HG02798 (cell line): ENCODE data around the gene LOXL1.
"Not testable (repeated sequence)": the region's sequence is repeated elsewhere in the genome, so short reads cannot be mapped to it uniquely, and the experiment has no call there.

ENCODE experiments used
- ATAC-seq: cut with Tn5 transposase; IDR thresholded peaks from one replicate; pipeline ENCODE4 v1.9.1; 2021; ENCODE audit warnings: mild to moderate bottlenecking; ENCODE audit not compliant: unreplicated experiment, poor library complexity

Gene LOXL1

DNA sequence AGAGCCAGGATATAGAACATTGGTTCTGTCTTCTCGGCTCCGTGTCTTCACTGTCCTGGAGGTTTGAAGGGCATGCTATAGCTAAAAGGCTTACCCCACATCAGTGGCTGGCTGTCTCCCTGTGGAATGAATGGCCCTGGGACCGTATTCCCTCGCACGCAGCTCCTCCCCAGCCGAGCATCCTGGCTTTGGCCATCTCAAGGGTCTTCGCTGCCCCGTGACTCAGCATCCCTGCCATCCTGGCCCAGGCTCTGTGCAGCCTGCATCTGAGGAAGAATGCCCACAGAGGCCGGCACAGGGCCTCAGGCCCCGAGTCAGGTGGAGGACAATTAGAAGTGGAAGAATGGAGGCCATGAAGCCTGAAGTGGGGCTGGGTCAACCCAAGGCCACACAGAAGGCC is 11.0 kb downstream of the LOXL1 start:
- no peak for ATAC-seq

- no peak for ATAC-seq
Measured at GRCh38 chr15:73937726-73938125, 11.5 kb downstream of the LOXL1 start.

- not testable (repeated sequence) for ATAC-seq
Measured at GRCh38 chr15:73938516-73938915, 12.3 kb downstream of the LOXL1 start.

- ATAC-seq = no peak
Measured at GRCh38 chr15:73939138-73939537, 12.9 kb downstream of the LOXL1 start.

DNA sequence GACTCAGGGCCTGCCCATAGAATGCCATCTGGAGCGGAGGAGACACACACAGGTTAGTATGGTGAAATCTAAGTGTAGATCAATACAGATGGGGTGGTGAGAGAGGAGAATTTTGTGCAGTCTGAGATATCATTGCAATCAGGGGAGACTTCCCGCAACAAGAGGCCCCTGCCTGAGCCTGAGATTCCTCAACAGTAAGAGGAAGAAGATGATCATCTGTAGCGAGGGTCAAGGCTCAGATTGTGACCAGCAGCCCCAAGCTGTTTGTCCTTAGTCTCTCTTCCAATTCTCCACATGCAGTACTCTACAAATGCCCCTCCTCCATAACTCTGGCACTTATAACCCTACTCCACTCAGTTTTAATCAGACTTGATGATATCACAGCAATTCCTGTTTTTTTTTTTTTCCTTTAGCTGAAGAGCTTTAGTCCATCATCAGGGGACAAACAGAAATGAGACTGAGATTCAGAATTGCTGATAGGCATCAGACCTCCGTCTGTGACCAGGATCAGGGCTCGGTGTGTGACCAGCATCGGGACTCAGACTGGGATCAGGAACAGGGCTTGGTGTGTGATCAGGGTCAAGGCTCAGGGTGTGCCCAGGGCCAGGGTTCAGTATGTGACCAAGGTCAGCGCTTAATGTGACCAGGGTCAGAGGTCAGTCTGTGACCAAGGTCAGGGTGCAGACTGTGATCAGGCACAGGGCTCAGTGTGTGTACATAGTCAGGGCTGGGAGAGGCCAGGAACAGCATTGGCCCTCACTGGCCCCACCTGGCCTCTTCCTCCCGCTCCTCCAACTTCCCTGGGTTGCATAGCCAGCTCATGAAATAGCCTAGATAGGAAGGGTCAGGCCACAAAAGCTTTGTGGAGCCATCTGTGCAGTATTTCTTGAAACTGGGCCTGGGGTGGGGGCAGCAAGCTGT is 14.1 kb downstream of the LOXL1 start:
- ATAC-seq = no peak

DNA sequence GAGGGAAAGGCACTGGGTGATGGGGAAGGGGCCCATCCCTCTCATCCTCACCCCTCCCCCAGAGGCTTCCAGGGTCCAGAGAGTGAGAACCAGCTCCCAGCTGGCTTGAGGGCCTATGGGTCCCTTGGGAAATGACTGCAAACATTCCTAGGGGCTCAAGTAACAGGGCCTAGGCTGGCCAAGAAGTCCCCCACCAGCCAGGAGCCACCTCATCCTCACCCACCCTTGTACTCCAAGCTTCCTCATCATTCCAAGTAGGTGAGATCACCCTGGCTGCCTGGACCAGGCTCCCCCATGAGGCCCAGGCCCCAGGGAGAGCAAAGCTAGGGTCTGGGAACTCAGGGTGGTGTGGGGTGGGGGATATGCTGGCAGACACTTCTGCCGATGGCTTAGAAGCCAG is 14.8 kb downstream of the LOXL1 start:
- ATAC-seq = no peak

- no peak for ATAC-seq
Measured at GRCh38 chr15:73941449-73941848, 15.2 kb downstream of the LOXL1 start.

GRCh38 chr15:73941871-73942635 is 15.8 kb downstream of the LOXL1 start:
- no peak for ATAC-seq

GRCh38 chr15:73942751-73943270 is 16.5 kb downstream of the LOXL1 start:
- ATAC-seq = no peak

- no peak for ATAC-seq
Measured at GRCh38 chr15:73944161-73945129, 18.2 kb downstream of the LOXL1 start.

DNA sequence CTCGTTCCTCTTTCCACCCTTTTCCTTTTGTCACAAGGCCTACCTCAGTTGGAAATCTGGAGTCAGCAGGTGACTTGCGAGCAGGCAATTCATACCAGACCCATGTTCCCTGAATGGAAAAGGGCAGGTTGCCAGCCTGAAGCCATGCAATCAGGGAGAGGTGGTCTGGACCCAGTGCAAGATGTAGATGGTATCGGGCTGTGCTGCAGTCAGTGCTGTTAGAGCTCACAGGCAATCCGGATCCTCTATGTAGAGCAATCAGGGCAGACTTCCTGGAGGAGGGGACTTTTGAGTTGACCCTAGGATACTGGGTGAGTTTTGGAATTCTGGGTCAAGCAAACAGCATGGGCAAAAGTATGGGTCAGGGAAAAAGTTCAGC is 18.9 kb downstream of the LOXL1 start:
- no peak for ATAC-seq

GRCh38 chr15:73946046-73946721 is 19.9 kb downstream of the LOXL1 start:
- ATAC-seq = no peak

DNA sequence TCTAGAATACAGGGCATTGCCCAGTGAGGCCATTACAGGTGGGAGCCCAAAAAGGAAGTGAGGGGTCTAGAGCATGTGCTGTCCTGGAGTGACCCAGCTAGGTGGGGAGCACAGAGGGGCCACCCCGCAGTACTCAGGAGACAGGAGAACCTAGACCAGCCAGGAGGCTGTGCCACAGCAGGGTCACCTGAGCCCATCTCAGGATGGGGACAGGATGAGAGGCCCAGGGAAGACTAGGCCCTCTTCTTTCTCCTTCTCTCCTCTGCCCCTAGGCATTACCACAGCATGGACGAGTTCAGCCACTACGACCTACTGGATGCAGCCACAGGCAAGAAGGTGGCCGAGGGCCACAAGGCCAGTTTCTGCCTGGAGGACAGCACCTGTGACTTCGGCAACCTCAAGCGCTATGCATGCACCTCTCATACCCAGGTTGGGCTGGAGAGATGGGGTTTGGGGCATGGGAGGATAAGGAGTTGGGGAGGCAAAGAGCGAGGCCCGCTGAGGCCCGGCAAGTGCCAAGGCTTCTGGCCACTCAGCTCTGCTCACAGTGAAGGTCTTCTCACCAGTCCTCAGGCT is 20.6 kb downstream of the LOXL1 start:
- no peak for ATAC-seq

DNA sequence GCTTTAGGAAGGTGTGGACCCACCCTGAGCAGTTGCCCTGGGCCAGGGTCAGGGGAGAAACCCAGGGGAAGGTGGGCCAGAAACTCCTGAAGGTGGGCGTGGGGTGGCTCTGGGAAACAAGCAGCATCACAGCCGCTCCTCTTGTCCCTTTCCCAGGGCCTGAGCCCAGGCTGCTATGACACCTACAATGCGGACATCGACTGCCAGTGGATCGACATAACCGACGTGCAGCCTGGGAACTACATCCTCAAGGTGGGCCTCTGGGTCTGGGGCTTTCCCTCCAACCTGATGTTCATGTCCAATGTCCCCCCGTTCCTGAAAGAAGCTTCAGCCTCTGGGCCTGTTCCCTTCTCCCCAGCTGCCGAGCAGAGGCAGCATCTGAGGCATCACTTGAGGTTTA is 21.4 kb downstream of the LOXL1 start:
- no peak for ATAC-seq

DNA sequence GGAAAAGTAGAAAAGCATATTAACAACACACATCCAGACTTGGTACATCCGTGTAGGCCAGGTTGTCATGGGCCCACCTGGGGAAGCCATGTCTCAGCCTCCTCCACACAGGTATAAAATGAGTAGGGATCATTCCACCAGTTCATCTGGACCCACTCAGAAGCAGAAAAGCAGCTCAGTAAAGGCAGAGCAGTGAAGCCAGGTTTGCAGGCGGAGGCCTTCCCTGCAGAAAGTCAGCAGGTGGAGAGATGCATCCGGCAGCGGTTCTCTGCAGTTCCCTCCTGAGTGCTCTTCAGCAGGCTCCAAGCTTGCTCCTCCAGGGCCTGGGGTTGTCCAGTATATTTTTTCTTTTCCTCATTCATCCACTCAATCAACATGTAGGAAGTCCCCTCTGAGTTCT is 22.1 kb downstream of the LOXL1 start:
- no peak for ATAC-seq

- no peak for ATAC-seq
Measured at GRCh38 chr15:73948982-73949381, 22.7 kb downstream of the LOXL1 start.

DNA sequence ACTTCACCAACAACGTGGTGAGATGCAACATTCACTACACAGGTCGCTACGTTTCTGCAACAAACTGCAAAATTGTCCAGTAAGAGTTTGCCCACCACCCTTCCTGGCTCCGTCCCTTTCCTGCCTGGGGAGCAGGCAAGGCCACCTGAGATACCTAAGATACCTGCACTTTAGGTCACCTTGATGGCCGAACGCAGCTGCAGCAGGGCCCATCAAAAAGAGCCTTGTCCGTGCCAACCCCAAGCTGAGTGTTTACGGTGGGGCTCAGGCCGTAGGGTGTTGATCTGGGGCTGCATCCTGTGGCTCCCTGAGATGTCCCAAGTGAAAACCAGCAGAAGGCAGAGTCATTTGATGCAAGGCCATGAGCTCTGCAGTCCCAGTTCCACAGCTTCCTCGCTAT is 23.2 kb downstream of the LOXL1 start:
- no peak for ATAC-seq

DNA sequence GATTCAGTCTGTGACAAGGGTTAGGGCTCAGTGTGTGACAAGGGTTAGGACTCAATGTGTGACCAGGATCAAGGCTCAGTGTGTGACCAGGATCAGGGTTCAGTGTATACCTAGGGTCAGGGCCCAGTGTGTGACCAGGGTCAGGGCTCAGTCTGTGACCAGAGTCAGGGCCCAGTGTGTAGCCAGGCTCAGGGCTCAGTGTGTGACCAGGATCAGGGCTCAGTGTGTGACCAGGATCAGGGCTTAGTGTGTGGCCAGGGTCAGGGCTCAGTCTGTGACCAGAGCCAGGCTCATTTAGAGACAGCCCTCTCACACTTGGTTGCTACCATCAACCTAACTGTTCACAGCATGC is 24.2 kb downstream of the LOXL1 start:
- ATAC-seq = no peak

GRCh38 chr15:73950831-73951561 is 24.7 kb downstream of the LOXL1 start:
- ATAC-seq = peak; percentile 61
